Cardiac muscle cell (in vitro differentiated cells and primary cell): ENCODE results near the gene CNFN. TPM values are rescaled to one million over a fixed set of nuclear protein-coding genes. Genes with fewer than 3 reads are reported as not detected.

ENCODE experiments used
- DNase-seq, 2 donors: peaks; one replicate each; pipeline versions ENCODE4 v3.0.0 to v3.0.0-alpha.2; 2010 to 2017; ENCODE audit warnings: low read depth in 1 of 2, low spot score in 1 of 2
- H3K27ac ChIP-seq: fragments of 200-600 bp; sonication (generic); 2 replicates; pipeline ENCODE4 v1.5.1; 2016
- H3K27me3 ChIP-seq: fragments of 200-600 bp; sonication (generic); 2 replicates; pipeline ENCODE4 v1.6.0; 2016; ENCODE audit warnings: control low read depth
- H3K36me3 ChIP-seq: fragments of 200-600 bp; sonication (generic); 2 replicates; pipeline ENCODE4 v1.5.1; 2016; ENCODE audit warnings: control low read depth
- H3K4me1 ChIP-seq: fragments of 200-600 bp; sonication (generic); 2 replicates; pipeline ENCODE4 v1.8.1; 2017; ENCODE audit warnings: low read depth, mild to moderate bottlenecking, mixed run types
- H3K4me3 ChIP-seq: fragments of 200-600 bp; sonication (generic); 2 replicates; pipeline ENCODE4 v1.5.1; 2016; ENCODE audit warnings: mild to moderate bottlenecking
- H3K9me3 ChIP-seq: fragments of 200-600 bp; sonication (generic); 2 replicates; pipeline ENCODE4 v1.5.1; 2017; ENCODE audit warnings: low read depth, mild to moderate bottlenecking, control low read depth
- CTCF ChIP-seq: IDR thresholded peaks from 2 replicates; pipeline ENCODE4 v1.5.1; 2012; ENCODE audit warnings: low read depth, mild to moderate bottlenecking, low read length
- polyA plus RNA-seq: library from polyadenylated mRNA; unstranded; fragments of >200 nt; fragmentation: Nextera tagmentation; extraction: Ambion mirVana; gene quantifications from 2 replicates; pipeline ENCODE4 v1.2.1, GENCODE V29; 2016
- total RNA-seq: library from RNA; depleted of rRNA; stranded (reverse); fragments of >200 nt; gene quantifications from 2 replicates; pipeline ENCODE4 v1.2.3, GENCODE V29; 2016

Gene CNFN
- total and polyA plus RNA-seq, 2 experiments from 2014 or later: 0.95 to 7.1 TPM

- H3K27me3 ChIP-seq: no peaks in the 10 kb centered on the region
- TF ChIP-seq CTCF: no peak
- no peaks in the 10 kb centered on the region for H3K9me3 ChIP-seq
- H3K27ac ChIP-seq: no peak overlapping the region
- peaks cover 21% of the 10 kb centered on the region for H3K4me1 ChIP-seq
- H3K36me3 ChIP-seq: peaks cover 3% of the 10 kb centered on the region
- no peak for DNase-seq
- H3K4me3 ChIP-seq: no peak overlapping the region
Observed at GRCh38 chr19:42370626-42371175, 19.4 kb downstream of the CNFN start.

- TF ChIP-seq CTCF: no peak
Observed at GRCh38 chr19:42370068-42370520, 20.0 kb downstream of the CNFN start.

GRCh38 chr19:42369433-42370067, 20.5 kb downstream of the CNFN start:
- Histone ChIP-seq H3K4me3 (no peak overlapping the region), H3K9me3 (no peaks in the 10 kb centered on the region), H3K27ac (no peak overlapping the region), H3K36me3 (no peaks in the 10 kb centered on the region), H3K27me3 (no peaks in the 10 kb centered on the region), H3K4me1 (peaks cover 21% of the 10 kb centered on the region)
- no peak for DNase-seq
- TF ChIP-seq CTCF: no peak

More at GRCh38 chr19:42370068-42370520, 20.0 kb downstream of the CNFN start:
- Histone ChIP-seq H3K27ac (no peak overlapping the region), H3K36me3 (peaks cover 3% of the 10 kb centered on the region), H3K9me3 (no peaks in the 10 kb centered on the region), H3K4me1 (peaks cover 21% of the 10 kb centered on the region), H3K27me3 (no peaks in the 10 kb centered on the region), H3K4me3 (no peak overlapping the region)
- DNase-seq: no peak

GRCh38 chr19:42368765-42369164, 21.3 kb downstream of the CNFN start:
- Histone ChIP-seq H3K4me1 (peaks cover 21% of the 10 kb centered on the region), H3K27me3 (no peaks in the 10 kb centered on the region), H3K9me3 (no peaks in the 10 kb centered on the region), H3K4me3 (no peak overlapping the region), H3K36me3 (no peaks in the 10 kb centered on the region), H3K27ac (no peak overlapping the region)
- TF ChIP-seq CTCF: no peak
- no peak for DNase-seq

GRCh38 chr19:42368360-42368759, 21.7 kb downstream of the CNFN start:
- no peaks in the 10 kb centered on the region for H3K9me3 ChIP-seq
- no peak overlapping the region for H3K4me3 ChIP-seq
- no peak overlapping the region for H3K27ac ChIP-seq
- H3K36me3 ChIP-seq: peaks cover 3% of the 10 kb centered on the region
- peaks cover 21% of the 10 kb centered on the region for H3K4me1 ChIP-seq
- DNase-seq: no peak
- no peak for TF ChIP-seq CTCF
- no peaks in the 10 kb centered on the region for H3K27me3 ChIP-seq
